GM10248 (cell line): ENCODE data around the gene LVRN.

ENCODE experiments used
- CTCF ChIA-PET: fragments of 300-600 bp; sonication (Branson Sonifier 250); formaldehyde crosslinking; extraction: SDS; loops from one replicate; lab custom pipeline; 2021; ENCODE audit warnings: antibody characterized with exemption; lab: Yijun Ruan, JAX
- POLR2A ChIA-PET: fragments of 350-650 bp; sonication (Branson Sonifier 250); formaldehyde crosslinking; extraction: SDS; loops from one replicate; lab custom pipeline; 2020; ENCODE audit warnings: antibody characterized with exemption; lab: Yijun Ruan, JAX
- DNase-seq: peaks from one replicate; pipeline ENCODE4 v3.0.0; 2012; ENCODE audit errors: extremely low spot score
- TF ChIP-seq, protein P1 (sequence below): IDR thresholded peaks from 2 replicates; pipeline ENCODE4 v1.5.1; 2012; ENCODE audit warnings: mild to moderate bottlenecking, low read depth; ENCODE audit errors: extremely low read depth, missing control alignments, control extremely low read depth

The LVRN gene

DNA sequence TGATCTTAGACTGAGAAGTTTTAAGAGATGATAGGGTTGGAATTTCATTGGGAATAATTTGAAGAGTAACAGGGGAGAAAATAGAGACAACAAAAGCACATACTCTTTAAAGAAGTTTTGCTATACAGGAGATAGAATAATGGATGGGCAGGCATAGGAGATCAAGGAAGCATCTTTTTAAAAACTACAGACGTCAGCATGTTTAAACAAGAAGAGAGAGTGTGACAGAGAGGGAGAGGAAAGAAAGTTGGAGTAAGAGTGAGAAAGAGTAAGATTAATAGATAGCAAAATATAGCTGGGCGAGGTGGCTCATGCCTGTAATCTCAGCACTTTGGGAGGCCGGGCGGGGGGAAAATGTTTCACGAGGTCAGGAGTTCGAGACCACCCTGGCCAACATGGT is 5.3 kb upstream of the LVRN start:
- DNase-seq: no peak
- ChIA-PET CTCF (no interaction called here), POLR2A (no interaction called here)
- TF ChIP-seq, protein P1, sequence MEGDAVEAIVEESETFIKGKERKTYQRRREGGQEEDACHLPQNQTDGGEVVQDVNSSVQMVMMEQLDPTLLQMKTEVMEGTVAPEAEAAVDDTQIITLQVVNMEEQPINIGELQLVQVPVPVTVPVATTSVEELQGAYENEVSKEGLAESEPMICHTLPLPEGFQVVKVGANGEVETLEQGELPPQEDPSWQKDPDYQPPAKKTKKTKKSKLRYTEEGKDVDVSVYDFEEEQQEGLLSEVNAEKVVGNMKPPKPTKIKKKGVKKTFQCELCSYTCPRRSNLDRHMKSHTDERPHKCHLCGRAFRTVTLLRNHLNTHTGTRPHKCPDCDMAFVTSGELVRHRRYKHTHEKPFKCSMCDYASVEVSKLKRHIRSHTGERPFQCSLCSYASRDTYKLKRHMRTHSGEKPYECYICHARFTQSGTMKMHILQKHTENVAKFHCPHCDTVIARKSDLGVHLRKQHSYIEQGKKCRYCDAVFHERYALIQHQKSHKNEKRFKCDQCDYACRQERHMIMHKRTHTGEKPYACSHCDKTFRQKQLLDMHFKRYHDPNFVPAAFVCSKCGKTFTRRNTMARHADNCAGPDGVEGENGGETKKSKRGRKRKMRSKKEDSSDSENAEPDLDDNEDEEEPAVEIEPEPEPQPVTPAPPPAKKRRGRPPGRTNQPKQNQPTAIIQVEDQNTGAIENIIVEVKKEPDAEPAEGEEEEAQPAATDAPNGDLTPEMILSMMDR: no peak

GRCh38 chr5:115961381-115962238 is 665 bp upstream of the LVRN start:
- DNase-seq: peak; percentile 29
- TF ChIP-seq, protein P1: no peak
- CTCF ChIA-PET: interaction anchor here (0.9 to 1.4 kb wide), 3 partner anchors 10 to 24 kb away, joined by 3 to 4 read pairs (median 3); no protein-coding TSS in a partner anchor
- POLR2A ChIA-PET: no interaction called here

DNA sequence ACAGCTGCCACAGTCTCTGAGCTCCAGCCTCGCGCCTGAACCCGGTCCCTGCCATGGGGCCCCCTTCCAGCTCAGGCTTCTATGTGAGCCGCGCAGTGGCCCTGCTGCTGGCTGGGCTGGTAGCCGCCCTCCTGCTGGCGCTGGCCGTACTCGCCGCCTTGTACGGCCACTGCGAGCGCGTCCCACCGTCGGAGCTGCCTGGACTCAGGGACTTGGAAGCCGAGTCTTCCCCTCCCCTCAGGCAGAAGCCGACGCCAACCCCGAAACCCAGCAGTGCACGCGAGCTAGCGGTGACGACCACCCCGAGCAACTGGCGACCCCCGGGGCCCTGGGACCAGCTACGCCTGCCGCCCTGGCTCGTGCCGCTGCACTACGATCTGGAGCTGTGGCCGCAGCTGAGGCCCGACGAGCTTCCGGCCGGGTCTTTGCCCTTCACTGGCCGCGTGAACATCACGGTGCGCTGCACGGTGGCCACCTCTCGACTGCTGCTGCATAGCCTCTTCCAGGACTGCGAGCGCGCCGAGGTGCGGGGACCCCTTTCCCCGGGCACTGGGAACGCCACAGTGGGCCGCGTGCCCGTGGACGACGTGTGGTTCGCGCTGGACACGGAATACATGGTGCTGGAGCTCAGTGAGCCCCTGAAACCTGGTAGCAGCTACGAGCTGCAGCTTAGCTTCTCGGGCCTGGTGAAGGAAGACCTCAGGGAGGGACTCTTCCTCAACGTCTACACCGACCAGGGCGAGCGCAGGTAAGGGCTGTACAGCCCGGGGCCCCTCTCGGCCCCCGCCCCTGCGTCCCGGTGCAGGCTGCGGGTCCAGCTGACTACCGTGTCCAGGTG is 509 bp downstream of the LVRN start:
- ChIA-PET POLR2A (no interaction called here), CTCF (interaction anchor here (1.1 to 1.3 kb wide), 2 partner anchors 23 to 28 kb away, joined by 3 read pairs; no protein-coding TSS in a partner anchor)
- peak; percentile 47 for DNase-seq
- TF ChIP-seq, protein P1: no peak

- POLR2A ChIA-PET: no interaction called here
- DNase-seq: no peak
- CTCF ChIA-PET: no interaction called here
Observed at GRCh38 chr5:115963566-115963965, 1.3 kb downstream of the LVRN start.

DNA sequence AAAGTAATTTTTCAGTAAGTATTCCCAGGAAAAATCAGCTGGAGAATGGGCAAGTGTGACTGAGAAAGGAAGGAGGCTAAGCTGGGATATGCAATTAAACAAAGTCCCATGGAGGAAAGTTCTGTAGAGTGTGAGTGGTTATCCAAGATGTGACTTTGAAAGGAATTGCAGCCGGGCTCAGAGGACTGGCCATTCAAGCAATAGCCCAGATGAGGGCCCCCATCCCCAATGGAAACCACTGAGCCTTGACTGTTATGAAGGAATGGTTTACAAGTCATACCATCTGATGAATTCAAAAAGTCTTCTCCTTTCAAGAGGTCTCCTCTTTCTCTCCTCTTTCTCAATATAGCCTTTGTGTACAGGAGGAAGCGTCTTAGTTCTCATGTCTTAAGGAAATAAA is 6.5 kb downstream of the LVRN start:
- CTCF ChIA-PET: interaction anchor here (0.9 kb wide), 1 partner anchor 16 kb away, joined by 3 read pairs; no protein-coding TSS in a partner anchor
- DNase-seq: no peak
- TF ChIP-seq, protein P1: no peak
- POLR2A ChIA-PET: no interaction called here

More at GRCh38 chr5:115963566-115963965, 1.3 kb downstream of the LVRN start:
- TF ChIP-seq, protein P1: no peak

DNA sequence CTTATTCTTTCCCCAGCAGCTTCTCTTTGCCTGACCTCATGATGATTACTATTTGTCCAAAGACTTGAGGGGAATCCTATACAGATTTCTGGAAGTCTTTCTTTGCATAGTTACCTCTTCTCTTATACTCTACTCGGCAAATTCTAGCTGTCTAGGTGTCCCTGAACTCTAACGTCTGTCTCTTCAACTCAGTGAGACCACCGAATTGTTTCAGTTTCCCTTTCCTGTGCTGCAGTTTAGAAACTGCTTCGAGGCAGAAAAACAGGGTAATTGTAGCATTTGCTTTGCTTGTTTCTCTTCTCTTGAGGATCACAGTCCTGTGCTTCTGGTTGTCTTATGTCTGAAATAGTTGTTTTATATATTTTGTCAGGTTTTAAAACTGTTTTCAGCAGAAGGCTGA is 14.8 kb downstream of the LVRN start:
- ChIA-PET CTCF (interaction anchor here (1.1 kb wide), 1 partner anchor 25 kb away, joined by 3 read pairs; no protein-coding TSS in a partner anchor), POLR2A (no interaction called here)
- TF ChIP-seq, protein P1: no peak
- peak; percentile 25 for DNase-seq
